Vagina (tissue), 2 donors: ENCODE data around the gene THPO. TPM values are rescaled to one million over a fixed set of nuclear protein-coding genes. Genes with fewer than 3 reads are reported as not detected.

Experiments used
- DNase-seq, 2 donors: peaks; one replicate each; pipeline ENCODE4 v3.0.0-alpha.2; 2017; ENCODE audit errors: extremely low spot score in 2 of 2
- H3K27ac ChIP-seq: fragments of 200-600 bp; sonication (generic); one replicate; pipeline ENCODE4 v1.5.1; 2019
- H3K27me3 ChIP-seq: fragments of 200-600 bp; sonication (generic); one replicate; pipeline ENCODE4 v1.5.1; 2019
- H3K36me3 ChIP-seq, 2 donors: fragments of 200-600 bp; sonication (generic); one replicate each; pipeline ENCODE4 v1.5.1; 2017 to 2019
- H3K4me1 ChIP-seq: fragments of 200-600 bp; sonication (generic); one replicate; pipeline ENCODE4 v1.5.1; 2019
- H3K4me3 ChIP-seq, 2 donors: fragments of 200-600 bp; sonication (generic); 1 replicate in 1 of 2; 2 replicates in 1 of 2; pipeline ENCODE4 v1.5.1; 2016 to 2019
- H3K9me3 ChIP-seq: fragments of 200-600 bp; sonication (generic); one replicate; pipeline ENCODE4 v1.5.1; 2019
- POLR2A ChIP-seq, 2 donors: fragments of 450-650 bp; IDR thresholded peaks; one replicate each; pipeline ENCODE4 v1.6.1; 2017; ENCODE audit warnings: antibody characterized with exemption in 2 of 2, mild to moderate bottlenecking in 2 of 2, moderate library complexity in 2 of 2
- POLR2AphosphoS5 ChIP-seq, 2 donors: sonication (generic); formaldehyde crosslinking; IDR thresholded peaks; one replicate each; pipeline ENCODE4 v1.9.0; 2017; ENCODE audit warnings: antibody characterized with exemption in 2 of 2, mild to moderate bottlenecking in 2 of 2, low read depth in 1 of 2; ENCODE audit not compliant: insufficient read depth in 1 of 2
- intact Hi-C: fragments of 100-400 bp; cut with DNase I; formaldehyde crosslinking; loops from one replicate; pipeline ENCODE4 v1.15.1; 2023
- total RNA-seq: library from RNA; depleted of rRNA; stranded (reverse); fragments of >200 nt; gene quantifications from one replicate; pipeline ENCODE4 v1.2.3, GENCODE V29; 2016
- TF ChIP-seq, protein P1 (sequence below), 3 experiments: fragments of 450-650 bp in 2 of 3; fragments of 200-600 bp in 1 of 3; sonication (generic) in 1 of 3; IDR thresholded peaks; one replicate each; pipeline ENCODE4 v1.5.1; 2017 to 2019; ENCODE audit warnings: antibody characterized with exemption in 3 of 3, mild to moderate bottlenecking in 2 of 3, moderate library complexity in 2 of 3

The THPO gene
- total RNA-seq, 1 donor from 2014 or later = 0.74 TPM

DNA sequence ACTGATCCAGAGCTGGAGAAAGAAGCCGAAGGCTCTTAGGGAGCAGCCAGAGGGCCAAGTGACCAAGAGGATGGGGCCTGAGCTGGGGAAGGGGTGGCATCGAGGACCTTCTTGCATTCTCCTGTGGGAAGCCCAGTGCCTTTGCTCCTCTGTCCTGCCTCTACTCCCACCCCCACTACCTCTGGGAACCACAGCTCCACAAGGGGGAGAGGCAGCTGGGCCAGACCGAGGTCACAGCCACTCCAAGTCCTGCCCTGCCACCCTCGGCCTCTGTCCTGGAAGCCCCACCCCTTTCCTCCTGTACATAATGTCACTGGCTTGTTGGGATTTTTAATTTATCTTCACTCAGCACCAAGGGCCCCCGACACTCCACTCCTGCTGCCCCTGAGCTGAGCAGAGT, 11.4 kb upstream of the THPO start:
- peaks cover 0 to 3% of the 10 kb centered on the region in 2 donors for H3K36me3 ChIP-seq
- no peak overlapping the region for H3K27ac ChIP-seq
- no peak for TF ChIP-seq POLR2A (IDR thresholded peaks at IDR 0.05)
- TF ChIP-seq, protein P1, sequence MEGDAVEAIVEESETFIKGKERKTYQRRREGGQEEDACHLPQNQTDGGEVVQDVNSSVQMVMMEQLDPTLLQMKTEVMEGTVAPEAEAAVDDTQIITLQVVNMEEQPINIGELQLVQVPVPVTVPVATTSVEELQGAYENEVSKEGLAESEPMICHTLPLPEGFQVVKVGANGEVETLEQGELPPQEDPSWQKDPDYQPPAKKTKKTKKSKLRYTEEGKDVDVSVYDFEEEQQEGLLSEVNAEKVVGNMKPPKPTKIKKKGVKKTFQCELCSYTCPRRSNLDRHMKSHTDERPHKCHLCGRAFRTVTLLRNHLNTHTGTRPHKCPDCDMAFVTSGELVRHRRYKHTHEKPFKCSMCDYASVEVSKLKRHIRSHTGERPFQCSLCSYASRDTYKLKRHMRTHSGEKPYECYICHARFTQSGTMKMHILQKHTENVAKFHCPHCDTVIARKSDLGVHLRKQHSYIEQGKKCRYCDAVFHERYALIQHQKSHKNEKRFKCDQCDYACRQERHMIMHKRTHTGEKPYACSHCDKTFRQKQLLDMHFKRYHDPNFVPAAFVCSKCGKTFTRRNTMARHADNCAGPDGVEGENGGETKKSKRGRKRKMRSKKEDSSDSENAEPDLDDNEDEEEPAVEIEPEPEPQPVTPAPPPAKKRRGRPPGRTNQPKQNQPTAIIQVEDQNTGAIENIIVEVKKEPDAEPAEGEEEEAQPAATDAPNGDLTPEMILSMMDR (IDR thresholded peaks at IDR 0.05) = no peak
- TF ChIP-seq POLR2AphosphoS5 (IDR thresholded peaks at IDR 0.05; ENCODE audit: insufficient read depth in 1 of 2, low read depth in 1 of 2) = no peak
- H3K27me3 ChIP-seq = no peaks in the 10 kb centered on the region
- H3K9me3 ChIP-seq = no peaks in the 10 kb centered on the region
- no peak for DNase-seq
- H3K4me3 ChIP-seq = no peak overlapping the region
- intact Hi-C loops = no loop called here
- no peaks in the 10 kb centered on the region for H3K4me1 ChIP-seq

DNA sequence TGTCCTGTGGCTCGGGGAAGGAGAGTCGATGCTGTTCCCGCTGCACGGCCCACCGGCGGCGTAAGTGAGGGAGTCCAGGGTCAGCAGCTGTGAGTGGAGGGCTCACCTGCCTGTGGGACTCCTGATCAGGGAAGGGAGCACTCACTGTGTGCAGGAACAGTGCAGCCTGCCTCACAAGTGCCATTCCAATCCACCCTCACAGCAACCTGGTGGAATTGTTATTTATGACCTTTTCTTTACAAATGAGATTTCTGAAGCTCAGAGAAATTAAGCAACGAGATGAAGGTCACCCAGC, 10.9 kb upstream of the THPO start:
- H3K4me3 ChIP-seq = no peak overlapping the region
- H3K9me3 ChIP-seq = no peaks in the 10 kb centered on the region
- no peaks in the 10 kb centered on the region for H3K27me3 ChIP-seq
- no peak overlapping the region for H3K27ac ChIP-seq
- peaks cover 0 to 3% of the 10 kb centered on the region in 2 donors for H3K36me3 ChIP-seq
- TF ChIP-seq POLR2AphosphoS5 (IDR thresholded peaks at IDR 0.05; ENCODE audit: insufficient read depth in 1 of 2, low read depth in 1 of 2) = no peak
- TF ChIP-seq POLR2A (IDR thresholded peaks at IDR 0.05) = no peak
- TF ChIP-seq, protein P1 (IDR thresholded peaks at IDR 0.05) = no peak
- H3K4me1 ChIP-seq = no peaks in the 10 kb centered on the region
- no peak for DNase-seq
- intact Hi-C loops = no loop called here

DNA sequence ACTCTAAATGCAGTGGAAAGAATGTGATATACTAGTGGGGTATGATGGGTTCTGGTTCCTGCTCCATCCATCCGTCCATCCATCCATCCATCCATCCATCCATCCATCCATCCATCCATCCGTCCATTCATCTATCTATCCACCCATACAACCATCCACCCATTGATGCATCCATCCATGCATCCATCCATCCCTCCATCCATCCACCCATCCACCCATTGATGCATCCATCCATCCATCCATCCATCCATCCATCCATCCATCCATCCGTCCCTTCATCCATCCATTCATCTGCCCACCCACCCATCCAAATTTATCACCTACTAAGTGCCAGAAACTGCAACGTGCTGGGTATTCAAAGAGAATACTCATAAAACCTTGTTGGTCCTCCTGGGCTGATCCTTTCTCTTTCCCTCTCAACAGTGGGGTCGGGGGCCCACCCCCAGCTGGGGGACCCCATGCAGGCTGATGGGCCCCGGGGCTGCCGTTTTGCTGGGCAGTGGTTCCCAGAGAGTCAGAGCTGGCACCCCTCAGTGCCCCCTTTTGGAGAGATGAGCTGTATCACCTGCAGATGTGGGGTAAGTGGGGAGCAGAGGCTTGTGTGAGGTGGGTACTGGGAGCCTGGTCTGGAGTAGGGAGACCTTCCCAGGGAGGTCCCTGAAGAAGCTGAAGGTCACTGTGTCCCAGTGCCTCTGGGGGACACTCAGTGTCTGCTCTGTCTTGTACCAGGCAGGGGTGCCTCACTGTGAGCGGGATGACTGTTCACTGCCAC, 10.3 kb upstream of the THPO start:
- Histone ChIP-seq H3K27ac (no peak overlapping the region), H3K4me3 (no peak overlapping the region), H3K27me3 (no peaks in the 10 kb centered on the region), H3K36me3 (peaks cover 0 to 3% of the 10 kb centered on the region in 2 donors), H3K4me1 (no peaks in the 10 kb centered on the region), H3K9me3 (no peaks in the 10 kb centered on the region)
- no peak for TF ChIP-seq POLR2AphosphoS5 (IDR thresholded peaks at IDR 0.05; ENCODE audit: insufficient read depth in 1 of 2, low read depth in 1 of 2)
- TF ChIP-seq, protein P1 (IDR thresholded peaks at IDR 0.05) = no peak
- no peak for TF ChIP-seq POLR2A (IDR thresholded peaks at IDR 0.05)
- no peak for DNase-seq
- intact Hi-C loops = no loop called here

GRCh38 chr3:184387174-184387714, 9.2 kb upstream of the THPO start:
- intact Hi-C loops = no loop called here
- Histone ChIP-seq H3K27ac (no peak overlapping the region), H3K36me3 (peaks cover 0 to 3% of the 10 kb centered on the region in 2 donors), H3K27me3 (no peaks in the 10 kb centered on the region), H3K9me3 (no peaks in the 10 kb centered on the region), H3K4me3 (no peak overlapping the region), H3K4me1 (no peaks in the 10 kb centered on the region)
- TF ChIP-seq, protein P1 (IDR thresholded peaks at IDR 0.05) = no peak
- no peak for TF ChIP-seq POLR2A (IDR thresholded peaks at IDR 0.05)
- TF ChIP-seq POLR2AphosphoS5 (IDR thresholded peaks at IDR 0.05; ENCODE audit: insufficient read depth in 1 of 2, low read depth in 1 of 2) = no peak
- DNase-seq = no peak
